Measurements from ENCODE around the gene SRC. TPM values are rescaled to one million over a fixed set of nuclear protein-coding genes. Genes with fewer than 3 reads are reported as not detected.

The SRC gene
- polyA plus RNA-seq, 1 of the 3 experiments (the other 2 are of a cell fraction), result 23.8 TPM

- TF ChIP-seq ZBTB33 (IDR thresholded peaks at IDR 0.05; ENCODE audit: borderline replicate concordance, low read depth), result no peak
- TF ChIP-seq REST (IDR thresholded peaks at IDR 0.05; ENCODE audit: low read depth, low read length), result no peak
- no peak for TF ChIP-seq SMC3 (IDR thresholded peaks at IDR 0.05; ENCODE audit: low read depth, low read length)
- TF ChIP-seq MAX (IDR thresholded peaks at IDR 0.05; ENCODE audit: low read depth), result no peak
- TF ChIP-seq FOSL2 (IDR thresholded peaks at IDR 0.05; ENCODE audit: borderline replicate concordance, low read depth), result no peak
- TF ChIP-seq GABPA (IDR thresholded peaks at IDR 0.05; ENCODE audit: low read depth), result no peak
- no peak for TF ChIP-seq SIN3A (IDR thresholded peaks at IDR 0.05; ENCODE audit: borderline replicate concordance, low read depth, low read length)
- no peak for TF ChIP-seq TAF1 (IDR thresholded peaks at IDR 0.05; ENCODE audit: borderline replicate concordance, low read depth, low read length)
- TF ChIP-seq CHD2 (IDR thresholded peaks at IDR 0.05; ENCODE audit: low read length, partially characterized antibody), result no peak
Measured at GRCh38 chr20:37419774-37420542, 74.0 kb downstream of the SRC start (continued).

- H3K27me3 ChIP-seq (ENCODE audit: insufficient read depth), result peaks cover 34% of the 10 kb centered on the region; the same call in 1 of the 2 replicates
- whole genome bisulfite sequencing (ENCODE audit: low lambda C conversion rate), result 75% methylated on average over 13 of the region's 13 CpGs
- POLR2A ChIA-PET, result no interaction called here
Measured at GRCh38 chr20:37420610-37421009, 74.7 kb downstream of the SRC start.

More at GRCh38 chr20:37420610-37421009, 74.7 kb downstream of the SRC start:
- DNase-seq, result no peak
- CTCF ChIA-PET, result no interaction called here
- H3K9me3 ChIP-seq, result no peaks in the 10 kb centered on the region
- no peaks in the 10 kb centered on the region for H4K20me1 ChIP-seq (ENCODE audit: insufficient read depth)
- no peaks in the 10 kb centered on the region for H3K36me3 ChIP-seq (replicated peaks in 1 of 2; ENCODE audit: control insufficient read depth in 1 of 2, insufficient read depth in 2 of 2, low read length in 1 of 2)
- no peaks in the 10 kb centered on the region for H3F3A ChIP-seq (replicated peaks; ENCODE audit: insufficient read depth)
- no peak overlapping the region for H2AFZ ChIP-seq (ENCODE audit: low read depth)
- H3K9ac ChIP-seq, result no peak overlapping the region
- H3K4me2 ChIP-seq, result no peak overlapping the region
- TF ChIP-seq MEF2A (IDR thresholded peaks at IDR 0.05; ENCODE audit: borderline replicate concordance, low read depth) (no peak), FOXM1 (IDR thresholded peaks at IDR 0.05; ENCODE audit: low read depth) (no peak), TAF1 (IDR thresholded peaks at IDR 0.05; ENCODE audit: borderline replicate concordance, low read depth, low read length) (no peak)
- no peaks in the 10 kb centered on the region for H3K79me2 ChIP-seq (ENCODE audit: insufficient read depth)
- H3K4me3 ChIP-seq (ENCODE audit: low read depth in 2 of 2, low read length in 1 of 2), result no peak overlapping the region
- H3K9me2 ChIP-seq, result no peaks in the 10 kb centered on the region
- H3K4me1 ChIP-seq (ENCODE audit: control insufficient read depth in 1 of 2, insufficient read depth in 2 of 2, low read depth in 1 of 2, low read length in 1 of 2), result peaks cover 0 to 14% of the 10 kb centered on the region in 2 experiments; a peak in 1 of 4 replicates
- H3K27ac ChIP-seq (ENCODE audit: low read depth in 2 of 2, low read length in 1 of 2), result no peak overlapping the region

Measured in SK-N-SH (cell line).